KOPT-K1 (cell line): ENCODE results near the gene SFRP4.

Experiments
- H3K27ac ChIP-seq: fragments of 200-600 bp; sonication (generic); 2 replicates; pipeline ENCODE4 v1.5.1; 2016; ENCODE audit warnings: antibody characterized with exemption, mild to moderate bottlenecking, low read depth, low read length; ENCODE audit not compliant: poor library complexity, severe bottlenecking
- H3K36me3 ChIP-seq: fragments of 200-600 bp; sonication (generic); 2 replicates; pipeline ENCODE4 v1.5.1; 2017; ENCODE audit warnings: antibody characterized with exemption, mild to moderate bottlenecking, low read length, moderate library complexity; ENCODE audit not compliant: insufficient read depth
- H3K9me3 ChIP-seq: fragments of 200-600 bp; sonication (generic); 2 replicates; pipeline ENCODE4 v1.5.1; 2017; ENCODE audit warnings: antibody characterized with exemption, low read length, mild to moderate bottlenecking; ENCODE audit not compliant: insufficient read depth, poor library complexity, severe bottlenecking

SFRP4 gene

DNA sequence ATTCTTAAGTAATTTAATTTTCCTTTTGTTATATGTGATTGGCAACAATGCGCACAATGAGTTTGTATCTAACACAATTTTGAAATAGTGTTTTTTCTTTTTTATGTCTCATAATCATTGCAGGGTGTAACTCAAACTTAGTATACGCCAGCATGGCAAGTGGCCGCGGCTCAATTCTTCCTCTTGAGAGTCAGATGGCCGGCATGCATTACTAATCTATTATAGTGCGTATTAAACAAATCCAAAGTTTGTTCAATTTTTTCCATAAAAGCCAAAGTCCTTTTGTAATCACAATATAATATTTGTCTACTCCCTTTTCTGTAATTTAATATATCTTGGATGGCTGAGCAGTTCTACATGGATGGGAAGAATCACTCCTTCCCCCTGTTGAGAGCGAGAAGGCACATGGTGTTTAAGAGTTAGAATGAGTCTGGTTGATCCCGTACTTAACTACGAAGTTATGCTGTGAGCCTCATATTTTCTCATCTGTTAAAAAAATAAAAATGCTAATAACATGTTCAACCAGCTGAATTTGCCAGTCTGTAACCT, 16.5 kb upstream of the SFRP4 start:
- Histone ChIP-seq H3K9me3 (peaks cover 11% of the 10 kb centered on the region), H3K36me3 (no peaks in the 10 kb centered on the region), H3K27ac (no peak overlapping the region)

DNA sequence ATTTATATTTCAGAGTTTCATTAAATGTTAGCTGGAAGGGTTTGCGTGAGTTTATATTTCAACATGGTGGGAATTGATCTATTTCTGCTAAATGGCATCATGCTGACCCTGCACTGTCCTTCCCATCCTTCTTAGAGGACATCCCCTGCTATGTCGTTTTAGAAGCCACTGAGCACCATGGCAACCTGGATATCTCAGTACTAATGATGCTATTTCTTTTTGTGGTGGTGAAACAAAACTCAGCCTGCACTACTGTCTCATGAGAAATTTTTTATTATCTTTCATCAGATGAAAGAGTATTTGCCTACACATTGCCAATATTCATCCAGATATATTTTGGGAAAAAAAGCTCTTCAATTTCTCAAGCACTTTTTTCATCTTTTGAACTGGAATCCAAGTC, 15.9 kb upstream of the SFRP4 start:
- peaks cover 11% of the 10 kb centered on the region for H3K9me3 ChIP-seq
- H3K36me3 ChIP-seq: no peaks in the 10 kb centered on the region
- no peak overlapping the region for H3K27ac ChIP-seq

DNA sequence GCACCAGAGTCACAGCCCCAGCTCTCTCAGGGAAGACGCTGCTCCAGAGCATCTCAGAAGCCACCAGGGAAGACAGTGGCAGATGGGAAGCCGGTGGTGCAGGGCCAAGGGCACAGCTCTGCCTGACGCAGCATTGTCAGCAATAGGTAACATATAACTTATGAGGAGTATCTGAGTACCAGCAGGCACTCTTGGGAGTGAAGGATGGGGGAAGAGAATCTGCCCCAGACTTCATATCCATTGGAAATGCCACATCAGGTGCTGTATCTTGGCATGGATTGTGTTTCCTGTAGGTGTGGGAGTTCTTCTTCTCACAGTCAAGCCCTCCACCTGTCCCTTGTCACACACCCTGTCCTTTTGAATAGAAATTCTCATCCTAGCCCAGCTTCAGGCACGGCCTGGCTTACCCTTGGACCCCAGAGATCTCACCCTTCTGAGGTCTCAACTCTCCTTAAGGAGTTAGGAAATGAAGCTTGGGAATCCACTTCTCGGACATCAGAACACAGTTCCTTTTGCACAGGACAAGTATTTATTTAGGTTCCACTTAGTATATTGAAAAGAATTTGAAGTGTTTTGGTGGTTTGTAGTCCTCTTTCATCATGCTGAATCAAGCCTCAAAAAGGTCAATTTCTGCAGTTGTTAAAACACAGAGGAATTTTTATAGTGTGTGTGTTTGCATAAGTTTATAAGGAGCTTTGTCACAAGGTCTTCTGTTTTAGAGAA, 13.8 kb upstream of the SFRP4 start:
- peaks cover 9% of the 10 kb centered on the region for H3K9me3 ChIP-seq
- no peak overlapping the region for H3K27ac ChIP-seq
- 0 out of 2 replicates have a peak, but pooled peaks cover 4% of the 10 kb centered on the region for H3K36me3 ChIP-seq

DNA sequence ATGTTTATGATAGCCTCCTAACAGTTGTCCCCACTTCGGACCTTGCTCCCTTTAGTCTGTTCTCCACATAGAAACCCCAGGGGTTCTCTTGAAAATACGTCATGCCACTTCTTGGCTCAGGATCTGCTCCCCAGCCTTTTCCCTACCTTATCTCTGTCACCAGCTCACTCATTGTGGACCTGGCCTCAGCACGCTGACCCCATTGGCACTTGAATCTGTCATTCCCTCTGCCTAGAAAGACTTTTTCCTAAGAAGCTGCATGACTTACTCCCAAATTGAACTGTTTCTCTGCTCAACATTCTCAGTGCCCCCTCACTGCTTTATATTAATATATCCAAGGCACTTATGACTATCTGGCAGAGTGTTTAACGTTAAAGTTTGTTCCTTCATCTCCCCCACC, 12.3 kb upstream of the SFRP4 start:
- H3K9me3 ChIP-seq: peaks cover 22% of the 10 kb centered on the region
- H3K27ac ChIP-seq: no peak overlapping the region
- H3K36me3 ChIP-seq: 0 out of 2 replicates have a peak, but pooled peaks cover 10% of the 10 kb centered on the region

DNA sequence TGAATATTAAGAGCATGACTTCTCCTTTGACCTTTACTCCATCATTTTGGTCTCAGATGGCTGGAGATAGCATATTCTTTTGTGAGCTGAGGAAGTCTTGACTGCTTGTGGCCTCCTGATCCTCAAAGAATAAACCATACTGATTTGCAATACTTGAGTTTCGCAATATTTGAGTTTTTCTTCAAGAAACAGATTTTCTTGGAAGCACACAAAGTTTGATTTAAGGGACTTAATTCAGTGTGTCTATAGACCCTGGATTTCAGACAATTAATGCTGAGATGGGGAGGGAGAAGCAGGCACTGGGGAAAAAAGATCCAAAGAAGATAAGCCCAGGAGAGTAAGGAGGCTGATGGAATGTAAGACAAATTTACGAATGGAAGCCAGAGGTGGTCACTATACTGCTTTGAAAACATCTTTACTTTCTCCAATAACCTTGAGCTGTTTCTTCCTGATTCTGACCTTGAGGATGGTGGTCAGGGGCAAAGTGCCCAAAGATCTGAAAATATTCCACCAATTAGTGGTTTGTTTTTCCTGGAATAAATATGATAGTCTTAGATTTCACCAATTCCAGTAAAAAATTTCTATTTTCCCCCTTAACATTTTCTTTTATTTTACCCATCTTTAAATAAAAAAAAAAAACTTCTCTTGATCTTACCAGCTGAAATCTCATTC, 11.3 kb upstream of the SFRP4 start:
- Histone ChIP-seq H3K9me3 (peaks cover 22% of the 10 kb centered on the region), H3K36me3 (0 out of 2 replicates have a peak, but pooled peaks cover 12% of the 10 kb centered on the region), H3K27ac (no peak overlapping the region)

DNA sequence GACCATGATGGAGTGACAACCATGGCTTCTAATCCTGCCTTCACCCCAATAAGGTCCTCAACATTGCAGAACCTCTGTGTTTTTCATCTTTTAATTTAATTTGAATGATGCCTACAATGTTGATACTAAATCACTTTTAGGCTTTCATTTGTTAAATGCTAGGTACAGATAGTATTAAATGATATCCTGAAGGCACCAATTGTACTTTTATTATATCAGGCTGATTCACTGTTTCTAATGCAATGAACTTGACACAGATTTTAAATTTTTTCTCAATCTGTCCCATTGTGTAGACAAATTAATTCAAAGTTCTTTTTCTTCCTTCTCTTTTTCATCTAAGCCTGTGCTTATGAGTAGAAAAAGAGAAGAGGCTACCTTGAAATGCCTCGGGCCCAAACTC, 9.0 kb upstream of the SFRP4 start:
- Histone ChIP-seq H3K27ac (no peak overlapping the region), H3K36me3 (0 out of 2 replicates have a peak, but pooled peaks cover 12% of the 10 kb centered on the region), H3K9me3 (peaks cover 22% of the 10 kb centered on the region)

DNA sequence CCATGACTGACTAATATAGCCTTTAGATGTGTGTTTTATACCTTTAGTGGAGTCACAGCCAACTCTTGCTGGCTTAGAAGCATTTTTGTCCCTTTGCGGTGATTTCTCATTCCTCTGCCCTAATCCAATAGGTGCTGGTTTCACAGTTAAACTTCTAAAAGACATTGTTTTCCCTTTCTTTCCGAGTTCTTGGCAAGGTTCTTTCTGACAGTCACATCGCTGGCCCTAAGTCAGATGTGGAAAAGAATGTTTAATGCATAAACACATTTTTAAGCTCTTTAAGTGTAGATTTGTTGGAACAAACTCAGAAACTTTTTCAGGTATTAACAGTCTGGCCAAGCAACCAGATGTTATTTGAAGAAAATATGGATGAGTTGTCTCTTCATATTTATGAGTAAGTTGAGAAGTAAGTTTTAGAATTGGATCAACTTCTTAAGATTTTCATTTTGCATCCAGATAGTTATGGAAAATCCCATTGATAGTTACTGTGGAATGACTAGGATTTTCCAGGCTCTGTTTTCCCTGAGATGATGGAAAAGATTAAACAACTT, 7.9 kb upstream of the SFRP4 start:
- Histone ChIP-seq H3K27ac (no peak overlapping the region), H3K36me3 (0 out of 2 replicates have a peak, but pooled peaks cover 12% of the 10 kb centered on the region), H3K9me3 (peaks cover 22% of the 10 kb centered on the region)

DNA sequence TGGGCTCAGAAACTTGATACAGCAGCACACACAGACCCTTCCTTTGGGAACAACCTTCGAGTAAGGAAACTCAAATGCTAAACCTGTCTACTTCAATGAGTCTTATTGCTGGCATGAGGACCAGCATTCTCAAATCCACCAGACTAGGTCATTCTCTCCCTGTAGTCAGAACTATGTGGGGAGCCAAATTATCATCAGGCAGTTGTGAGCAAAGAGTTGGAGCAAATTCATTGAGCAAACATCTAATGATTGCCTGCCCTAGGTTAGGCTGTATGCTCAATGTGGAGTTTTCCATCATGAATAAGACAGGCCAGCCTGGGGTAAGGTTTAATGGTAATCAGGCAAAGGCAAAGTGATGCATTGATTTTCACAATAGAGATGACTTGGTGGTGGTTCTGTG, 7.4 kb upstream of the SFRP4 start:
- H3K27ac ChIP-seq: no peak overlapping the region

DNA sequence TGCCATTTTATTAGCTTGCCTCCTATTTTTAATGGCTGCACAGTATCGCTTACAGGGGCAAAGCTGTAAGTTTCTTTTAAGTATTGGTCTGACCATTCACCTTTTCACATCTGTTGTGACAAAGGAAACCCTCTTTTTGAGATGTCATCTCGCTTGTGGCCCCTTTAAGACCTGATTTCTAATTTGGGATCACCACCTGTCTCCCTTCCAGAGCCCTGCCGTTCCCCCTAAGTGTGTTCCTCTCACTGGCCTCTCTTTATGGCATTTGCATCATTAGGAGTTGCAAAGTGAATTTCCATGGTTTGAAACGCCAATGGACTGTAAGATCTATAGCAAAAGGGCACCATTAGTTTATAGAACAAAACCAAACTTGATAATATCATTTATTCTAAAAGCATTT, 5.3 kb upstream of the SFRP4 start:
- H3K36me3 ChIP-seq: 0 out of 2 replicates have a peak, but pooled peaks cover 12% of the 10 kb centered on the region
- H3K27ac ChIP-seq: peak overlapping the region; percentile 74
- H3K9me3 ChIP-seq: peaks cover 22% of the 10 kb centered on the region

More for the DNA sequence above, 7.4 kb upstream of the SFRP4 start:
- Histone ChIP-seq H3K9me3 (peaks cover 22% of the 10 kb centered on the region), H3K36me3 (0 out of 2 replicates have a peak, but pooled peaks cover 12% of the 10 kb centered on the region)

DNA sequence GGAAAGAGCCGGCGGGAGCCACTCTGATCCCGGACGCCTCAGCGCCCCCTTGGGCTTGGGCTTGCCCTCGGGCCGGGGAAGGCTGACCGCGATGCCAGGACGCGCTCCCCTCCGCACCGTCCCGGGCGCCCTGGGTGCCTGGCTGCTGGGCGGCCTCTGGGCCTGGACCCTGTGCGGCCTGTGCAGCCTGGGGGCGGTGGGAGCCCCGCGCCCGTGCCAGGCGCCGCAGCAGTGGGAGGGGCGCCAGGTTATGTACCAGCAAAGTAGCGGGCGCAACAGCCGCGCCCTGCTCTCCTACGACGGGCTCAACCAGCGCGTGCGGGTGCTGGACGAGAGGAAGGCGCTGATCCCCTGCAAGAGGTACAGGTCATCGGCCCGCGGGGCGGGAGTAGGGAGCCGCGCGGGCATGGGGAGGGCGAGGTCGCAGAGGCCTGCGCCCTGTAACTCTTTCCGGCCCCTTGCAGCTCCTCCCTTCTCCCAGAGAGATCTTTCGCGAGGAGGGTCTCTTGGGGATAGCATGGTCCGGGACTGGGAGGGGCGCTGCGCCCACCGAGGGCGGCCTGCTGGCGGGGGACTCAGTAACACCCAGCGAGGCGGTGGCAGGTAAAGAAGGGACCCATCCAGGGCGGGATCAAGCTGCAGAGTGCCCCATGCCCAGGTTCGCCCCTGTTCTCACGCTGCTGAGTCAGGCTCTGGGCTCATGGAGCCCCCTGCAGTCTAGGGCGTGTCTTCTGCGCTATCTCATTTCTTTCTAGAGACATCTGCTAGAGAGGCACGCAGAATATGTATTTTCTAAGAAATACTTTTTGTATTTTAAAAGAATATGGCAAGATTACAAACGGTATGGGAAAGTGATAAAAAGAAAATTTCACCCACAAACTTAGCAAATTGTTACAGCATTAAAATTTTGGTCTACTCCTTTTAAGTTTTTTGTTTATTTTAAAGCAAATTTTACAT, 4.5 kb upstream of the SFRP4 start:
- peaks cover 20% of the 10 kb centered on the region for H3K9me3 ChIP-seq
- peak overlapping the region; percentile 74 for H3K27ac ChIP-seq
- 0 out of 2 replicates have a peak, but pooled peaks cover 12% of the 10 kb centered on the region for H3K36me3 ChIP-seq

DNA sequence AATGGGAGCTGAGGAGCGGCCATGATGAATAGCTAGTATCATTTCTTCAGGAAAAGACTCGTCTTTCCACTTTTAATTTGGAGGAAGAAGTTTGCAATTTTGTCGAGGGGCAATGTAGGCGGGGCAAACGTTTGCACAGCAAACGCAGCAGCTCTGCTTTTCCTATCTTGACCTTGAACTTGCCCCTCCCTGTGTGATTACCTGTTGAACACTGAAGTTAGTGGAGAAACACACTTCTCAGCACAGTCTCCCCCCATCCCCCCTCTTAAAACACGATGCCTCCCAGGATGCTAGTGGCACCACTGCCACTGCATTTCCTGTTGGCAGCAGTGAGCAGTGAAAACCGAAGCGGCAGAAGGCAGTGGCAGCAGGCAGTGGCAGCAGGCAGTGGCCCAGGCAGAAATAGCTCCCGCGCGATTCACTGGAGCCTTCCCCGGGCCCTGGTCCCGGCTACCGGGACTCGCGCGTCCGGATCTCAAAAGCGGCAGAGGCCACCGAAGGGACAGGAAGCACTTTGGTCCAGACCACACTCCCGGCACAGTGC, 3.8 kb upstream of the SFRP4 start, which contains the start of gene EPDR1:
TSS of gene EPDR1 (plus strand) at position 336 of the 544 bp plus-strand sequence. CDS start 300 bp downstream, outside the sequence.
- H3K9me3 ChIP-seq: peaks cover 13% of the 10 kb centered on the region
- H3K27ac ChIP-seq: peak within 1 kb of the TSS; percentile 74
- 0 out of 2 replicates have a peak, but pooled peaks cover 8% of the 10 kb centered on the region for H3K36me3 ChIP-seq

DNA sequence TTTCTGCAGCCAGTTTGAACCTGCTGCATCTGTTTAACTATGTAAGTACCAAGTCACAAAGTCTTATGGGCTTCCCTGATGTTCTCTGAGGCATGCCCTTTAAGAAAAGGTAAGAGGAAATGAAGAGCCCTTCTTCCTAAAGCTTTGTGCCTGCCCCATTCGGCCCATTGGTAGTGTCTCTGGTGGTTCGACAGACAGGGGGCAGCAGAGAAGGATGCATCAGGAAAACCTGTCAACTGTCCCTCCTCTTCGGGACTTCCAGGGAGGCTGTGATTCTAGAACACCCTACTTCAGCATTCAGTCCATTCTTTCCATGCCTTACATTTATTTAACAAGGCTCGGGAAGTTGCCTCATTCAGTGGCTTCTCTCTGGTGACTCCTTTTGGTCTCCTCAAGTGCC, 1.9 kb upstream of the SFRP4 start:
- Histone ChIP-seq H3K27ac (no peak overlapping the region), H3K9me3 (no peaks in the 10 kb centered on the region), H3K36me3 (no peaks in the 10 kb centered on the region)

DNA sequence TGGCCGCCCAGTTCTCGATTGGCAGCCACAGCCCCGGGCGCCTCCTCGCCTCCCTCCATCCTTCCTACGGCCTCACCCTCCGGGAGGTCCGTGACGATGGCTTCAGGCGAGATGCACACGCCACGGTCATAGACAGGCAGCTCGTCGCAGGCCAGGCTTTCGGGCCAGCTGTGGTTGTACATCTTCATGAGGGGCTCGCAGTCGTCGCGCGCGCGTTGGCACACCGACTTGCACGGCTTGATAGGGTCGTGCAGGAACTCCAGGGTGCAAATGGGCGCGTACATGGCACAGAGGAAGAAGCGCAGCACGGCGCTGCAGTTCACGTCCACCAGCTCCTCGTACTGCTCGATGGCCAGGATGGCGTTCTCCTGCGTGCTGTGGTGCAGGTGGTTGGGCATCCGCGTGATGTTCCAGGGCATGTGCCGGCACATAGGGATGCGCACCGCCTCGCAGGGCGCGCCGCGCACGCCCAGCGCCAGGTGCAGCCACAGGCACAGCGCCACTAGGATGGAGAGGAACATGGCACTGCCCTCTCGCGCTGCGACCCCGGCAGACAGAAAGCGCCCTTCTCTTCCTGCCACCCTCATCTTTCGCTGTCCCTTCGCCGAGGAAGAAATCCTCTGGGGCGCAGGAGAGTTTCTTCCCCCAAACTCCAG, 472 bp downstream of the SFRP4 start:
- H3K27ac ChIP-seq: no peak overlapping the region
- no peaks in the 10 kb centered on the region for H3K9me3 ChIP-seq
- no peaks in the 10 kb centered on the region for H3K36me3 ChIP-seq

DNA sequence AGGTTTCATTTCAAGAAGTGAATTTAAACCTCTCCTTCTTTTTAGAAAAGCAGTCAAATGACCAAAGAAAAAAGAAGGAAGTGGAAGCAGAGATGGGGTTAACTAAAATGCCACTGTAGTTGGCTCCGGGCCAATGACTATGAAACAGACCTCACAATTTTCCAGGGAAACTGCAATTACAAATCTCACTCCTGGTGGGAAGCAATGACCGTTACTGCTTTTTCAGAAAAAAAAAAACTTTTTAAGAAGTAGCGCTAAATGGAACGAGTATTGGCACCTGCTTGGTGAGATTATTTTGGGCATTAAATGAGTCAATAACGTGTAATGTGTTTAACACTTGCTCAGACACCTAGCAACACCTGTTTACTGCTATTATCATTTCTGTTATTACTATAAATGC, 1.2 kb downstream of the SFRP4 start:
- H3K27ac ChIP-seq: no peak overlapping the region
- H3K9me3 ChIP-seq: no peaks in the 10 kb centered on the region
- H3K36me3 ChIP-seq: no peaks in the 10 kb centered on the region
